ENCODE measurements around the gene KLK10.

GRCh38 chr19:50977626-50978025, 41.9 kb downstream of the KLK10 start:
- TF ChIP-seq POLR2AphosphoS5 (IDR thresholded peaks at IDR 0.05) (no peak), EP300 (IDR thresholded peaks at IDR 0.05) (no peak), CTCF (IDR thresholded peaks at IDR 0.05) (no peak)

All from esophagus muscularis mucosa (tissue), 4 donors.